ENCODE results near the gene CYSLTR1.
"Not testable (repeated sequence)": the region's sequence is repeated elsewhere in the genome, so short reads cannot be mapped to it uniquely, and the experiment has no call there.

The CYSLTR1 gene, protein sequence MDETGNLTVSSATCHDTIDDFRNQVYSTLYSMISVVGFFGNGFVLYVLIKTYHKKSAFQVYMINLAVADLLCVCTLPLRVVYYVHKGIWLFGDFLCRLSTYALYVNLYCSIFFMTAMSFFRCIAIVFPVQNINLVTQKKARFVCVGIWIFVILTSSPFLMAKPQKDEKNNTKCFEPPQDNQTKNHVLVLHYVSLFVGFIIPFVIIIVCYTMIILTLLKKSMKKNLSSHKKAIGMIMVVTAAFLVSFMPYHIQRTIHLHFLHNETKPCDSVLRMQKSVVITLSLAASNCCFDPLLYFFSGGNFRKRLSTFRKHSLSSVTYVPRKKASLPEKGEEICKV

GRCh38 chrX:78327370-78328086, at the start of gene CYSLTR1:
CYSLTR1 (minus strand) TSS chrX:78327611; CDS start chrX:78273746, 53,865 bp downstream.
- DNase-seq, result no peak

DNA sequence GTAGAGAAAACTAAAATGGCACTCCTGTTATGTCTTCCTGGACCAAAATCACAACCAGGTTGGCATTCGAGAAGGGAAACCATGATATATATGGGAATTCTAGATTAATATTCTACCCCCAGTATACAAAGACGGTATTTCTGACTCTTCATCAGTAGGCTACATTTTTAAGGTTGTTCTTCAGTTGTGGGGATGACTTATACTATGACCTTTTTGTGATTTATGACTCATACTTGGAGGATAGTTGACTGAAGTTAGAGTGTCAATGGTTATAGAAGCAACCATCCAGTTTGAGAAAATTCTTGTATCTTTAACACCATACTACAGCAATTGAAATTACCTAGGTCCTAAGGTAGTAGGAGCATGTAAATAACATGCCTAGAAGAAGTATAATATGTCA, 49.8 kb upstream of the CYSLTR1 start:
- DNase-seq, result no peak

GRCh38 chrX:78375894-78376293, 48.5 kb upstream of the CYSLTR1 start:
- no peak for DNase-seq

- DNase-seq, result no peak
Observed at GRCh38 chrX:78366576-78366975, 39.2 kb upstream of the CYSLTR1 start.

GRCh38 chrX:78357342-78358055, 30.1 kb upstream of the CYSLTR1 start:
- DNase-seq, result no peak

GRCh38 chrX:78333521-78333920, 6.1 kb upstream of the CYSLTR1 start:
- no peak for DNase-seq

DNA sequence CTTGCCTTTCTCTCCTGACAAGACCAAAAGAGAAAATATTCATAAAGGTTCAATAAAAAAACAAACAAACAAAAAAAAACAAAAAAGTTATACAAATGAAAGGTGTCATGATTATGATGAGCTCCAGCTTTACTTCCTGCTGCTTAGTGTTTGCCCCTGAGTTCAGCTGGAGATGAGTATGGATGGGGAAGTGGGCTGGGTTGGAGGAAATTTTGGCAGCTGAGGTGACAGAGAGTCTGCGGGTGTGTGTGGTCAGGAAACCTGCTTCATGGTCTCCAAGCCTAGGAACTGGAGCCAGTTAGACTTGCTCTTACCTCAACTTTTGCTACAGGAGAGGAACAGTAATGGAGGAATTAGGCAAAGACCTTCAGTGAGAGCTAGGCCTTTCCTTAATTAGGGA, 4.3 kb upstream of the CYSLTR1 start:
- DNase-seq, result no peak

DNA sequence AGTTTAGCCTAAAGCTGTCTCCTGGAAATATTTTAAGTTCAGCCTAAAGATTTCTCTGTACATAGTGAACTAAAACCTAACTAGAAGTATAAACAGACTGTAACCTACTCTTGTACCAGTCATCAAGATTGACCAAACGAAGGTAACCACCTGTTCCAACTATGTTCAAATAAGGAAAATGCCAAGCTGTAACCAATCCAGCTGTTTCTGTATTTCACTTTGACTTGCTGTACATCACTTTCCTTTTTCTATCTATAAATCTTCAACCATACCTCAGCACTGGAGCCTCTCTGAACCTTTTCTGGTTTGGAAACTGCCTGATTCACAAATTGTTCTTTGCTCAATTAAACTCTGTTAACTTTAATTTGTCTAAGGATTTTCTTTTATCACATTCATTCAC, 3.1 kb upstream of the CYSLTR1 start:
- no peak for DNase-seq

- no peak for DNase-seq
Observed at GRCh38 chrX:78330068-78330467, 2.7 kb upstream of the CYSLTR1 start.

- DNase-seq, result no peak
Observed at GRCh38 chrX:78329486-78329885, 2.1 kb upstream of the CYSLTR1 start.

- DNase-seq, result no peak
Observed at GRCh38 chrX:78326401-78326800, 1.0 kb downstream of the CYSLTR1 start.

GRCh38 chrX:78322863-78323262, 4.5 kb downstream of the CYSLTR1 start:
- DNase-seq, result no peak

DNA sequence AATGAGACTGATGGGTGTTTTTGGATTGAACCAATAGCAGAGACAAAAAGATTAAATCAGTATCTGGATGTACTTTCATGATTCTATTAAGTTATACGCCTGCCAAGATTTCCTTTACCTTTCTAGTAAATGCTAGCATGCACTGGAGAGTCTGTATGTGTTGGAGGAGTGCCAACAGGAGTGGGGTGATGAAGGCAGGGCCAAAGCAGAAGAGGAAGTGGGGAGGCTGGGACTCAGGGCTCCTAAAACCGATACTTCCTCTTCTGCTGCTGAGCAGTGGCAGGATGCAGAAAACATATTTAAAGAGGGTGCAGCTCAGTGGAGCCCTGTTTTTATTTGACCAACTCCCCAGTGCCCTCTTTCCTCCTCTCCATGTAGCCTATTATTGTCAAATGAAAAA, 5.6 kb downstream of the CYSLTR1 start:
- DNase-seq, result no peak

- no peak for DNase-seq
Observed at GRCh38 chrX:78316265-78316664, 11.1 kb downstream of the CYSLTR1 start.

GRCh38 chrX:78315745-78316144, 11.7 kb downstream of the CYSLTR1 start:
- no peak for DNase-seq

GRCh38 chrX:78314561-78314960, 12.8 kb downstream of the CYSLTR1 start:
- no peak for DNase-seq

DNA sequence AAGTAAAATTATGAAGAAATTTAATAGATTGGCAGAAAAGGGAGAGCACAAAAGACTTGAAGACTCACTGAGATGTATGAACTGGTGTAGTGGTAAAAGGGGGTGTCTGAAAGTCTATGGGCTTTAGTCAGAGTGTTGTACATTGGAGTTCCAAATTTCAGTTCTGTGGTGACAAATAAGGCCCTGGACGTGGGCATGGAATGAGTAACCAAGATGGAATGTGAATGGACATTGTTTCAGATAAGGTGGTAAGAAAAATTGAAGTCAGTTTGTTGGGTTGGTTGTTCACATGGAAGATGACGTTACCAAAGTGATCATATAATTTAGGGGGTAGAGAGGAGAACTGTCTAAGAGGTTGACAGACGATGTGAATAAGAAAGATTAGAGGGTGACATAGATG, 13.9 kb downstream of the CYSLTR1 start:
- DNase-seq, result no peak

DNA sequence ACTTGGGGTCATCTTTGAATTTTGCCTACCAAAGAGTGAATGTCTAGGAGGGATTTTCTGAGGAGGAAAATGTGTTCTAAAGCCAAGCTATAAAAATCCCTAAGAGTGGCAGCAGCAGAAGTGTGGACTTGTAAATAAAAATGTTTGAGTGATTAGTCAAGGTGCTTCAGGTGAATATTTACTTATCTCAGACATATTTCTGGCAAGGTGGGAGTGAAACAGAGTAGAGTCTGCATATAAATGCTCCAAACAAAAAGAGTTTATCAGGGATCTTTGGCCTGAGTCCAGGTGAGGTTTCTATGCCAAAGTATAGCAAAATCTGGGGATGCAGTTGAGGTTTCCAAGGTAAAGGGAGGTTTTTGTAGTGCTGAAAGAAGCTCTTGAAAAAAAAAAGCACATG, 19.7 kb downstream of the CYSLTR1 start:
- no peak for DNase-seq

DNA sequence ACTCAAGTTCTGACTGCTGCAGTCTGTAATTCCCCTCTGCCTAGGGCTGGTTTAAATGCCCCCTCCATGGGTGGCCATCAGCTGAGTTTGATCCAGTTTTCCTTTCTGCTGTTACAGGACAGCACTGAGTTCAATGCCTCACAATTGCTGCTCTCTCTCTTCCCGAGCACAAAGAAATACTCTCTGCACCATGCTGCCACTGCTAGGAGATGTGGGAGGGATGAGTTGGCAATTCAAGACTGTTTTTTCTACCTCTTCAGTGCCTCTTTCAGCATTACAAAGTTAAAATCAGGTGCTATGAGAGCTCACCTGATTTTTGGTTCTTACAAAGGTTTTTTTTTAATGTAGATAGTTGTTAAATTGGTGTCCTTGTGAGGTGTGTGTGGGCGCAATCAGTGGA, 24.3 kb downstream of the CYSLTR1 start:
- no peak for DNase-seq

DNA sequence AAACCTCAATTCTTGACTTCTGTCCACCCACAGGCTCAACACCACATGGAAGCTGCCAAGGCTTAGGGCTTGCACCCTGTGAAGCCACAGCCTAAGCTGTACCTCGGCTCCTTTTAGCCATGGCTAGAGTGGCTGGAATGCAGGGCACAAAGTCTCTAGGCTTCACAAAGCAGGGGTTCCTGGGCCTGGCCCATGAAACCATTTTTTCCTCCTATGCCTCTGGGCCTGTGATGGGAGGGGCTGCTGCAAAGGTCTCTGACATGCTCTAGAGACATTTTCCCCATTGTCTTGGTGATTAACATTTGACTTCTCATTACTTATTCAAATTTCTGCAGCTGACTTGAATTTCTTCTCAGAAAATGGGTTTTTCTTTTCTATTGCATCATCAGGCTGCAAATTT, 26.5 kb downstream of the CYSLTR1 start:
- not testable (repeated sequence) for DNase-seq

DNA sequence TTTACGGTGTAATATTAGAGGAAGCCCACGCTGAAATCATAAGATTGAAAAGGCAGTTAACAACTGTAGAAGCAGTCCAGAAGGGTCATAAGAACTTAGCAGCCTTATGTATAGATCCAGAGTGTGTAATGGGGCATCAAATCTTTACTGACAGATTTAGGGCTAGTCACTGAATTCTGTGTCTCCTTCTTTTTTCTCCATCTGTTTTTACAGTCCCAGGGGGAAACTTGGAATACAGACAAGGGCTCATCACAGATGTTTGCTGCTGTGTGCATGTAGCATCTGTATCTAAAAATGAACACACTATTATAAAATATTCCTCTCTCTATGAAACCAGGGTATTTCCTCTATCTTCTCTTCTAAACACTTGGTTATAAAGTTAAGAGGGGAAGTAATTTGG, 43.9 kb downstream of the CYSLTR1 start:
- no peak for DNase-seq

DNA sequence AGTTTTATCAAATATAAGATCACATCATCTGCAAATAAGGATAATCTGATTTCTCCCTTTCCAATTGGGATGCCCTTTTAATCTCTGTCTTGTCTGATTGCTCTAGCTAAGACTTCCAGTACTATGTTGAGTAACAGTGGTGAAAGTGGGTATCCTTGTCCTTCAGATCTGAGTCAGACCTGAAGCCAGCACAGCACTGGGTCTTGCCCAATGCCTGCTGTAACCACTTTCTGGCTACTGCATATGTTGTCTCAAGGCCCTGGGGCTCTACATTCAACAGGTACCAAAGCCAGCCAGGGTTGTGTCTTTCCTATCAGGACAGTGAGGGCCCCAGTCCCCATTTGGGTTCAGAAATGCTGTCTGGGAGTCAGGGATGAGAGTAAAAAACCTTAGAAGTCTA, 90.3 kb downstream of the CYSLTR1 start:
- no peak for DNase-seq

DNA sequence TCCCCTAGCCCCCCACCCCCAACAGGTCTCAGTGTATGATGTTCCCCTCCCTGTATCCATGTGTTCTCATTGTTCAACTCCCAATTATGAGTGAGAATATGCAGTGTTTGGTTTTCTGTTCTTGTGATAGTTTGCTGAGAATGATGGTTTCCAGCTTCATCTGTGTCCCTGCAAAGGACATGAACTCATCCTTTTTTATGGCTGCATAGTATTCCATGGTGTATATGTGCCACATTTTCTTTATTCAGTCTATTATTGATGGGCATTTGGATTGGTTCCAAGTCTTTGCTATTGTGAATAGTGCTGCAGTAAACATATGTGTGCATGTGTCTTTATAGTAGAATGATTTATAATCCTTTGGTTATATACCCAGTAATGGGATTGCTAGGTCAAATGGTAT, 101.4 kb downstream of the CYSLTR1 start:
- DNase-seq, result not testable (repeated sequence)
